GM18511 (cell line): Measurements from ENCODE around the gene ABCG4.
"Not testable (repeated sequence)": the region's sequence is repeated elsewhere in the genome, so short reads cannot be mapped to it uniquely, and the experiment has no call there.

Experiments used
- ATAC-seq: cut with Tn5 transposase; IDR thresholded peaks from one replicate; pipeline ENCODE4 v1.9.1; 2021; ENCODE audit warnings: mild to moderate bottlenecking, moderate library complexity; ENCODE audit not compliant: unreplicated experiment

The ABCG4 gene

DNA sequence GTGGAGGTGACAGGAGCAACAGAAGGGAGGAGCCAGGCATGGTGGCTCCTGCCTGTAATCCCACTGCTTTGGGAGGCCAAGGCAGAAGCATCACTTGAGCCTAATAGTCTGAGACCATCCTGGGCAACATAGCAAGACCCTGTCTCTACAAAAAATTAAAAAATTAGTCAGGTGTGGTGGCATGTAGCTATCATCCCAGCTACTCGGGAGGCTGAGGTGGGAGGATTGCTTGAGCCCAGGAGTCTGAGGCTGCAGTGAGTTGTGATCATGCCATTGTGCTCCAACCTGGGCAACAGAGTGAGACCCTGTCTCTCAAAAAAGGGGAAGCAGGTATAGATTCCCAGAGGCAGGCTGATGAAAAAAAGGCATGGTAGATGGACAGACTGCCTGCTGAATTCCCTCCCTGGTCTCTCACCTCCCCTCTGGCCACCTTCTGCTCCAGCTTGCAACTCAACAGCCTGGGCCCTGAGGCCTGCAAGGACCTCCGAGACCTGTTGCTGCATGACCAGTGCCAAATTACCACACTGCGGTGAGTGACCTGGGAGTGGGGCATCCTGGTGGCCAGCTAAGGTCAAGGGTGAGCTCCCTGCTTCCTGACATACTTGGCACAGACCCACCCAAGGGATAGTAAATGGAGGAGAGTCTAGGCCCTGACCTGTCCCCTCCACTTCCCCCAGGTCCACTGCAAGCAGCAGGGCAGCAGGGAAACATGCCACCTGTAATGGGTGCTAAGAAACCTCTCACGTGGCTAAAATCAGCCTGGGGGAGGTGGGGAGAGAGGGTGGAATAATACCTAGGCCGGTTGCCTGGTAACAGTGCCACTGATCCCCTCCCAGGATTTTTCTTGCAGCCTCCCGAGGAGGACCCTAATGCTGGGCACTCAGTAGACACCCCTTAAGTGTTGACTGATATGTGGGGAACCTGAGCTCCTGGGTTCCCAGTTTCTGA, 32.2 kb downstream of the ABCG4 start:
- ATAC-seq, result no peak

DNA sequence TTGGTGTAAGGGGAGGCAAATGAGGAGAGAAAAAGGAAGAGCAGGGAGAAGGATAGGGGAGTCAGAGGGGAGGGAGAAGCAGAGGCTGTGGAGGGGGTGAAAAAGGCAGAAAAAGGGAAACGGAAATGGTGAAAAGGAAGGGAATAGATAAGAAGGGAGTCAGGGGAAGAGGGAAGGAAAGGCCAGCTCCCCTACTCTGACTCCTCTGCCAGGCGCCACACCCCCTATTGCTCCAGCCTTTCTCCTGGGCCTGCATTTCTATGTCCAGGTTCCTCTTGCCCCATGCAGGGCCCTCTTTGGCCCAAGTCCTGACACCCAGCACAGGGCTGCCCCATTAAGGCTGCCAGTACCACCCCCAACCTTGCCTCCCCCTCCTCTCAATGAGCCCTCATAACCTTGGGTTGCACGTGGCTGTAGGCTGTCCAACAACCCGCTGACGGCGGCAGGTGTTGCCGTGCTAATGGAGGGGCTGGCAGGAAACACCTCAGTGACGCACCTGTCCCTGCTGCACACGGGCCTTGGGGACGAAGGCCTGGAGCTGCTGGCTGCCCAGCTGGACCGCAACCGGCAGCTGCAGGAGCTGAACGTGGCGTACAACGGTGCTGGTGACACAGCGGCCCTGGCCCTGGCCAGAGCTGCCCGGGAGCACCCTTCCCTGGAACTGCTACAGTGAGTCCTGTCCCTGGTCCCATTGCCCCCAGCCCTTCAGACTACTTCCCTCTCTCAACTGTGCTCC, 33.0 kb downstream of the ABCG4 start:
- no peak for ATAC-seq

DNA sequence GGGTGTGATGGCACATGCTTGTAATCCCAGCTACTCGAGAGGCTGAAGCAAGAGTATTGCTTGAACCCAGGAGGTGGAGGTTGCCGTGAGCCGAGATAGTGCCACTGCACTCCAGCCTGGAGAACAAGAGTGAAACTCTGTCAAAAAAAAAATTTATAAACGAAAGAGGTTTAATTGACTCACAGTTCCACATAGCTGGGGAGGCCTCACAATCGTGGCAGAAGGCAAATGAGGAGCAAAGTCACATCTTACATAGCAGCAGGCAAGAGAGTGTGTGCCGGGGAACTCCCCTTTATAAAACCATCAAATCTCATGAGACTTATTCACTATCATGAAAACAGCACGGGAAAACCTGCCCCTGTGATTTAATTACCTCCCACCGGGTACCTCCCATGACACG, 35.5 kb downstream of the ABCG4 start:
- not testable (repeated sequence) for ATAC-seq

DNA sequence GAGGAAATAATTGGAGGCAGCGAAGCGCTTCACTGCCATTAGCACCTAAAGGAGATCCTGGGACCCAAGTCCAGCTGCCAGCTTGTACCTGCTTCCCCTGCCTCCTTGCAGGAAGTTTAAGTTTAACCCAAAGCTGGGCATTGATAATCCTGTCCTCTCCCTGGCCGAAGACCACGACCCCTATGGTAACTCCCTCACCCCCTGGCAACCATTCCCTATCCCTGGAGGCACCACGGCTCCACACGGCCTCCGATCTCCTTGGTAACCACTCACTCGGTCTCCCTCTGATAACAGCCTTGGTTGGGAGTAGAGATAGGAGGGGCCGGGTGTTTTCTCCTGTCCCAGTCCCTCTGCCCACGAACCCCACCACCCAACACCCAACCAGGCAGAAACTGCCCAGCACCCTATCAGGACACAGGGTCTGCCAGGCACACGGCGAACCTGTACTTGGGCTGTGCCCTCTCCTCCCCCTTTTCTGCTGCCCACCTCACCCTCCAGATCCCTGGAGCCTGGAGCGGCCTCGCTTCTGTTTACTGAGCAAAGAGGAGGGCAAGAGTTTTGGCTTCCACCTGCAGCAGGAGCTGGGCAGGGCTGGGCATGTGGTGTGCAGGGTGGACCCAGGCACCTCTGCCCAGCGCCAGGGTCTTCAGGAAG, 37.3 kb downstream of the ABCG4 start:
- ATAC-seq, result no peak

DNA sequence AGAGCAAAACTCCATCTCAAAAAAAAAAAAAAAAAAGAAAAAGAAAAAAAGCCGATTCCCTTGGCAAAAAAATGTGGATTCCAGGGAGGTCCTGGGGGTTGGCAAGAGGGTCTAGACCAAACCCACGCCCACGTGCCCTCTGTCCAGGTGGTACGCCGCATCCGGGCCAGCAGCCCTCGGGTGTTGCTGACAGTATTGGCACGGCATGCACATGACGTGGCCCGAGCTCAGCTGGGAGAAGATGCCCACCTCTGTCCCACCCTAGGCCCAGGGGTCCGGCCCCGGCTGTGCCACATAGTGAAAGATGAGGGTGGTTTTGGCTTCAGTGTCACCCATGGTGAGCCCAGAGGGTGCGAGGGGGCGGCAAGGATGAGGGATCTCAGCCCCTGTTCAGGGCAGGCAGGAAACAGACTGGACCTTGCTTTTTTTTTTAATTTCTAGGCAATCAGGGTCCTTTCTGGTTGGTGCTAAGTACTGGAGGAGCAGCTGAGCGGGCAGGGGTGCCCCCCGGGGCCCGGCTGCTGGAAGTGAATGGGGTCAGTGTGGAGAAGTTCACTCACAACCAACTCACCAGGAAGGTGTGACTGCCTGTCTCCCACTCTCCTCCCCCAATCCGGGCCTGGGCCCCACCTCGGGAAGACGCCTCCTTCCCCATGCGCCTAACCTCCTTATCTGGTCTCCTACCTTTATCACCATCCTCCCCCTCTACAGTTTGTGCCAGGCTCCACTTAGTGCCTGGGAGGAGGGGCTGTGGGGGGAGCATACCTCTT, 38.5 kb downstream of the ABCG4 start:
- ATAC-seq, result no peak

DNA sequence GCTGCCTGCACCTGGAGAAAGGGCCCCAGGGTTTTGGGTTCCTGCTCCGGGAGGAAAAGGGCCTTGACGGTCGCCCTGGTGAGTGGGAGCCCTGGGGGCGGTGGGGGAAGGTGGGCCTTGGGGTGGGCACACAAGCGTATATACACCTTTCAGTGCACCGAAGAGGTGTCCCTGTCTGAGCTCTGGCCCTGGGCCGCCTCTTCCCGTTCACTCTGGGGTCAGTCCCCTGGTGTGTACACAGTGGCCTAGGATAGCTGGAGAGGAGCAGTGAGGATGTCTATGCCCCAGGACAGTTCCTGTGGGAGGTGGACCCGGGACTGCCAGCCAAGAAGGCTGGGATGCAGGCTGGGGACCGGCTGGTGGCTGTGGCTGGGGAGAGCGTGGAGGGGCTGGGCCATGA, 39.2 kb downstream of the ABCG4 start:
- no peak for ATAC-seq

DNA sequence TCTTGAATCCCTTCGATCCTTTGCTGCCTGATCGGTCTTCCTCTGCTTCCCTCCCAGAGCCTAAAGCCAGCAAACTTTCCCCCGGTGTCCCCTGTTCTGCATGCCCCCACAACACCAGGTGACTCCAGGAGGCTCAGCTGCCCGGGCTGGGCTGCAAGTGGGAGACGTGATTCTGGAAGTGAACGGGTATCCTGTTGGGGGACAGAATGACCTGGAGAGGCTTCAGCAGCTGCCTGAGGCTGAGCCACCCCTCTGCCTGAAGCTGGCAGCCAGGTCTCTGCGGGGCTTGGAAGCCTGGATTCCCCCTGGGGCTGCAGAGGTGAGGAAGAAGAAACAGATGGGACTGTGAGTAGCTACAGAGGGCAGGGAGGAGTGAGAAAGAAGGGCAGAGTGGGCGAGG, 40.0 kb downstream of the ABCG4 start:
- no peak for ATAC-seq

DNA sequence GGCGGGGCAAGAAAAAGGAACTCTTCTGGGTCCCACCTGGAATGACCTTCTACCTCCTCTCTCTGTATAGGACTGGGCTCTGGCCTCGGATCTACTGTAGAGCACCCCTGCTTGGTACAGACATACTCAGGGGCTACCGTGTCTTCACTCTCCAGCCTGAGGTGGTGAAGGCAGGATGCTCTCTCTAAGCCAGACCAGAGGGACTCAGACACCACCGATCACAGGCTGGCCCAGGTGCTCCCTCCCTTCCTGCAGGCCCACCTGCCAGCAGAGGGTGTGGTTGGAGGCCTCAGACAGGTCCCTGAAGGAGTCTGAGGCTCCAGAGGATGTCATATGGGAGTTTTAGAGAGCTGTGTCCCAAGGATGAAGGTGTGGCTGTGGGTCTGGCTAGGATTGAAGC, 40.5 kb downstream of the ABCG4 start:
- ATAC-seq, result no peak

DNA sequence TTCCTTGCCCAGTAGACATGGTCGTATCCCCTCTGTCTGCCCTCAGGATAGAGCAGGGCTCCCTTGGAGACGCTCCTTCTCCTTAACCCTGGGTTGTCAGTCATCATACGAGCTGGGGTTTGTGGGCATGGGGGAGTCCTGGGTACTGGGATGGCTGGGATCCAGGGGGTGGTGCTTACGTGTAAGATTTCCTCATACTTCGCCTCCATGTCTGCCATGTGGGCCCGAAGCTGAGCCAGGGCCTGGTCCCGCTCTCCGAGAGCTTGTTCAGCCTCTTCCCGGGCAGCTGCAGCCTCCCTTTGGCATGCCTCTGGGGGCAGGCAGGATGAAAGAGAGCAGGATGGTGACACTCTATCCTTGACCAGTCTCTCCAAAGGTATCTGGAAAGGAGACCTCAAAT, 41.7 kb downstream of the ABCG4 start:
- no peak for ATAC-seq

DNA sequence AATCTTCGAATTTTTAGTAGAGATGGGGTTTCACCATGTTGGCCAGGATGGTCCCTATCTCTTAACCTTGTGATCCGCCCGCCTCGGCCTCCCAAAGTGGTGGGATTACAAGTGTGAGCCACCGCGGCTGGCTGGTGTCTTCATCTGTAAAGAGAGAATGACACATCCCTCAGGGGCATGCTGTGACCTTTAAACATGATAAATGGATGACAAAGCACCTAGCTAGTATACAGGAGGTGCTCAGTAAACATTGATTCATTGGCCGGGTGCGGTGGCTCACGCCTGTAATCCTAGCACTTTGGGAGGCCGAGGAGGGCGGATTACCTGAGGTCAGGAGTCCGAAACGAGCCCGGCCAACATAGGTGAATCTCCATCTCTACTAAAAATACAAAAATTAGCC, 42.4 kb downstream of the ABCG4 start:
- not testable (repeated sequence) for ATAC-seq

DNA sequence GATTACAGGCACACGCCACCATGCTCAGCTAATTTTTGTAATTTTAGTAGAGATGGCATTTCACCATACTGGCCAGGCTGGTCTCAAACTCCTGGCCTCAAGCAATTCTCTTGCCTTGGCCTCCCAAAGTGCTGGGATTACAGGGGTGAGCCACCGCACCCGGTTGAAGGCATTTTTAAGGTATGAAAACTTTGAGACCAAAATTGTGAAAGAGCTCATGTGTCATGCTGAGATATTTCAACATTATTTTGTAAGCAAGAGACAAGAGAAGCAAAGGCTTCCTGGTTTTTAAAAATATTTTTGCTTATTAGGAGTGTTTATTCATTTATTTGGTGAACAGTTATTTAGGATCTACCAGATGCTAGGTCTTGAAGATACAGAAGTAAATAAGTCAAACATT, 43.3 kb downstream of the ABCG4 start:
- ATAC-seq, result no peak

DNA sequence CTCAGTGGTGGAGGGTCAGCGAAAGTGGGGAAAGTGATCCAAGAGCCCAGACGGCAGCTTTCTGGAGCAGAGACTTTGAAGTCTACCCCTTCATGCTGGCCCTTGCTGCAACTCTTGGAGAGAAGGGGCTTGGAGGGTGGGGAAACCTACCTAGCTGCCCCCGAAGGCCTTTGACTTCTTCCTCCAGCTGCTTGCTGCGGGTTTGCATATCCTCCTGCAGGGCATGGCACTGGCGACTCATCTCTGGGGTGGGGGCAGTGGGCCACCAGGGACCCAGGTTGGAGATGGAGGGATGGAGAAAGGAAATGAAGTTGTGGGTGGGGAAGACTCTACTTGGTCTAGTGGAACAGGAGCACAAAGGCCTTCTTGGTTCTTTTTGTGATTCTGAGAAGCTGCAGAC, 44.1 kb downstream of the ABCG4 start:
- ATAC-seq, result no peak

DNA sequence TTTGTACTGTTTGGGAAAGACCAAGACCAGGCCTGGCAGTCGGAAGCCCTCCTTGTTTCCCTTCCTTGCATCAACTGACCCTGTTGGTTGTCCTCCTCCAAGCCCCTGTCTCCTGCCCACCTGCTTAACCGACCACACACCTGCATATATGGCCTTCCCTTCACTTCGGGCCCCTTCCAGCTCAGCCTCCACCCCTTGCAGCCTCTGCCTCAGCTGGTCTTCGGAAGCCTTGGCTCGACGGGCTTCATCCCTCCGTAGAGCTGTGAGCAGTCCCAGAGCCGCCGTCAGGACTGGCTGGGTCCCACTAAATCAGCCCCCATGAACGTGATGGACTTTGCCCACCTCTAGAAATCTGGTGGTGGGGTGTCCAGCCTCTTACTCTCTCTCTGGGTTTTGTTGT, 44.8 kb downstream of the ABCG4 start:
- ATAC-seq, result no peak

DNA sequence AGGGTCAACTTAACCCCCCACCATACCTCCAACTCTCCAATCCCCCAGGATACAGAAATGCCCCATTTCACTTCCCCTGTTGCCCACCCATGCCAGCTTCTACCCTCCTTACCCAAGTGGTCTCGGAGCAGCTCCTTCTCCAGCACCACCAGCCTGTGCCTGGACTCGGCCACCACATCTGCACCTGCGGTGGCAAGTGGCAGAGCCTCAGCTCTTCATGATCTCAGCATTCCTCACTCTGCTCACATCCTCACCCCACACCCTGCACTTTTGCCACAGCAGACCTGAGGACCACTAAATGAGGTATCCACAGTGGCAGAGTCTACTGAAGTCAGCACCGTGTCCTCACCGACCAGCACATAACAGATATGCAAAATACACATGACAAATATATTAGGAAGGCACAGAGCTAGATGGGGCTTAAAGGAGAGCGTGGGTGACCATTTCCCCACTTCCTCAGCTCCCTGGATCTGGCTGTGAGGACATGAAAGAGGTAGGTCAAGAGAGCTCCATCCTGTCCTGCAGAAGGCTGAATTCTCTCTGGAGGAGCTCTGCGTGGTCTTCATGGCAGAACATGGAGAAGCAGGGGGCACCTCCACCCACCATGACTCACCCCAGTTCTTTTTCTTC, 46.1 kb downstream of the ABCG4 start:
- no peak for ATAC-seq

DNA sequence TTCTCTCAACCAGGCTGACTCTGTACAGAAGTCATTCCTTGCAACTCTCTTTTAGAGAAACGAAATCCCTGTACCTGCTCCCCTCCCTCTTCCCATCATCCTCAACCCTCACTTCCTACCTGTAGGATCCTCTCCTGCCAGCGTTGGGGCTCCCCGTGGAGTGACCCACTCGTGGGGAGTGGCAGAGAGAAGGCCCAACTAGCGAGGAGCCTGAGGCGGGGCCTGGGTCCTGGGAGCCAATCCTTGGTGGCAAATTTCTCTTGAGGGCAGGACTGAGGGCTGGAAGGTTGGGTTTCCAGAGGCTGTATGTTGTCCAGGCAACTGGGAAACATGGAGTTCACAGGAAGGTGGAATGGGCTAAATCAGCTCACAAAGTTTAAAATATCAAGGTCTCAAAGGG, 46.8 kb downstream of the ABCG4 start:
- ATAC-seq, result no peak

DNA sequence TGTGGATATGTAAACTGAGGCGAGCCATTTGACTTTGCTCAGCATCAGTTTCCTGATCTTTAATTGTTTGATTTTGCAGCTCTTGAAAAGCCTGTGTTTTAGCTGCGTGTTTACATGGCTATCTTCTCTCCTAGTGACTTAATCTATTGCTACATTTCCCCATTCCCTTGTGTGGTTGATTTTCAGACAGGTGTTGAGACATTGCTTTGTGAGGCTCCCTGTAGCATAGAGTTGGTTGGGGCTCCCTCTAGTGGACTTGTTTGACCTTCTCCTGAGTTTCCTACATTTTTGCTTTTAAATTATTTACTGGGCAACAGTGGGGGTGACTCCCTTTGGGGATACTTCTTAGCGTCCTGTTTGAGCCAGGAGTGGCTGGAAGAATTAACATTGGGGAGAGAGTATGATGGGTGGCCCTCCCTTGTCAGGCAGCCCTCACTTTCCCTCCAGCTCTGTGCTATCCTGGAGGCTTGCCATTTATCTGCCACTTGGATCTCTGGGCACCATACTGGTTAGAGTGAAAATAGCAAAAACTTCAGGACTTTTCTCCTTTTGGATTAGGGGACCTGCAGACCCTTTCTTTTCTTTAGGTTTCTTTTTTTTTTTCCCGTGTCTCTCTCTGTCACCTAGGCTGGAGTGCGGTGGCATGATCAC, 48.1 kb downstream of the ABCG4 start:
- no peak for ATAC-seq

DNA sequence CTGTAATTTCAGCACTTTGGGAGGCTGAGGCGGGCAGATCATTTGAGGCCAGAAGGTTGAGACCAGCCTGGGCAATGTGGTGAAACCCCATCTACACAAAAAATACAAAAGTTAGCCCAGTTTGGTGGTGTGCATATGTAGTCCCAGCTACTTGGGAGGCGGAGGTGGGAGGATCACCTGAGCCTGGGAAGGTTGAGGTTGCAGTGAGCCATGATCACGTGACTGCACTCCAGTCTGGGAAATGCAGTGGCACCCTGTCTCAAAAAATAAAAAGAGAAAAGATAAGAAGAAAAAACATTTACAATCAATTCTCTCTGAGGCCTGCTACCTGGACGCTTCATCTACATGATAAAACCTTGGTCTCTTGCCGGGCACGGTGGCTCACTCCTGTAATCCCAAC, 50.1 kb downstream of the ABCG4 start:
- no peak for ATAC-seq

DNA sequence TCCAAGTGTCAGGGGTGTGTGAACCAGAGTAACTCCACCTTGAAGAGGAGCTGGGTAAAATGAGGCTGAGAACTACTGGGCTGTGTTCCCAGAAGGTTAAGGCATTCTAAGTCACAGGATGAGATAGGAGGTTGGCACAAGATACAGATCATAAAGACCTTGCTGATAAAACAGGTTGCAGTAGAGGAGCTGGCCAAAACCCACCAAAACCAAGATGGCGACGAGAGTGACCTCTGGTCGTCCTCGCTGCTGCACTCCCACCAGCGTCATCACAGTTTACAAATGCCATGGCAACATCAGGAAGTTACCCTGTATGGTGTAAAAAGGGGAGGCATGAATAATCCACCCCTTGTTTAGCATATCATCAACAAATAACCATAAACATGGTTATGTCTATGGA, 52.4 kb downstream of the ABCG4 start:
- ATAC-seq, result not testable (repeated sequence)

DNA sequence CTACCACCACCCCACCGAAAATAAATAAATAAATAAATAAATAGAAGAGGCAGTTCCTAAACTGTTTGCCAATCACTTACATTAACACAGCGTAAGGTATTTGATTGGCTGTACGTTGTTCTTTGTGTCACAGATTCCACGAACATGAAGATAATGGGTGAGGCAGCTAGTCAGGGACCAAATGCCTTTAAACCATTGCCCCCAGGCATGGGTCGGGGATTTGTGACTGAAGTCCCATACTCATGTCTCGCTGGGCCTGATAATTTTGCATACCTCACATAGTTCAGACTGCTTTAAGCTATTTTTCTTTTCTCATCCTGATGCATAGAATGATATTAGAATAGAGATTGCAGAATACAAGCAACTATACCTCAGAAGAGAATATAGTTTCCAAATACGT, 53.7 kb downstream of the ABCG4 start:
- ATAC-seq, result no peak

DNA sequence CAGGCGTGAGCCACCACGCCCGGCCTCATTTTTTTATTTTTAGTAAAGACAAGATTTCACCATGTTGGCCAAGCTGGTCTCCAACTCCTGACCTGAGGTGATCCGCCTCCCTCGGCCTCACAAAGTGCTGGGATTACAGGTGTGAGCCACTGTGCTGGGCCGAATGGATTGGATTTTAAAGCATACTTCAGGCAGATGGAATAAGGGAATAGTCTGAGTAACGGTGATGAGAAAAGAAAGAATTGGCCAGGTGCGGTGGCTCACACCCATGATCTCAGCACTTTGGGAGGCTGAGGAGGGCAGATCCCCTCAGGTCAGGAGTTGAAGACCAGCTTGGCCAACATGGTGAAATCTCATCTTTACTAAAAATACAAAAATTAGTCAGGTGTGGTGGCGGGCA, 55.2 kb downstream of the ABCG4 start:
- ATAC-seq, result no peak
